GM21390 (cell line): ENCODE data around the gene SMDT1.
A peak's percentile ranks its signal among the peaks of the same experiment; 100 is the strongest.
"Not testable (repeated sequence)": the region's sequence is repeated elsewhere in the genome, so short reads cannot be mapped to it uniquely, and the experiment has no call there.

ENCODE experiments used
- ATAC-seq: cut with Tn5 transposase; IDR thresholded peaks from one replicate; pipeline ENCODE4 v1.9.1; 2021; ENCODE audit not compliant: unreplicated experiment

SMDT1 gene

DNA sequence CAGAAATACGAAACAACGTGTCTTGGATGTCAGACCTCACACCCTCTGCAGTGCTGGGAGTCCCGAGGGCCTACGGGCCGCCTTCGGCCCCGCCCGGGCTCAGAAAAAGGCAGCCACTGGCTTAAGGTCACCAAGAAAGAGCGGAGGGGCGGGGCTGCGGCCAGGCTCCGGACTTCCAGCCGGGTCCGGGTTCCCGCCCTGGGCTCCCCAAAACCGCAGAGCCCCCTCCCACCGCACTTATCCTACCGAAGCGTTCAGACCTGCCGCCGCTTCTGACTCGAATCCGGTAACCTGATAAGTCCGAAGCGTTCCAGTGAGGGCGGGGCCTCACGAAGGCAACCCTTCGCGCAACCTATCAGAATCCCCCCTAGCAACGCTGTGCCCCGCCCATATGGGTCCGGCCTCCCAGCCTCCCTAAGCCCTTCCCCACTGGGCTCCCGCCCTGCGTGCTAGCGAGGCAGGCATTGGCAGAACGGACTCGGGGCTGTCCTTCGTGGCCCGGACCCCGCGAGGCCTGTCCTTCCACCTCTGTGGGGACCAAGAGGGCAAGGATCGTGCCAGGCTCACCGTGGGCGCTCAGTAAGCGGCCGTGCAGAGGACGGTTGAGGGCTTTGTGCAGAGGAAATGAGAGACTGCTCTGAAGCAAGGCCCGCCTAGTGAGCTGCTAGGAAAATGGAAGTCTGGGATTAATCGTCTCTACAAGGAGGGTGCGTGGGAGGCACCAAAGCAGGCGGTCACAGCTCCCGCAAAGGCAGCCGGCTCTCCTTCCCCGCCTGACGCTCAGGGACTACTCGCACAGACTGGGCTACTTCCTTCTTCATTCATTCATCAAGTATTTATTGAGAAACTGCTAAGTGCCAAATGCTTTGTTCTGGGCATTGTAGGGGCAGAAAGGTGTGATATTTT, 8.7 kb upstream of the SMDT1 start, which contains the start of gene NAGA:
TSS of gene NAGA (minus strand) at position 296 of the 906 bp plus-strand sequence. CDS start 515 bp downstream, outside the sequence.
- peak; percentile 91 for ATAC-seq

DNA sequence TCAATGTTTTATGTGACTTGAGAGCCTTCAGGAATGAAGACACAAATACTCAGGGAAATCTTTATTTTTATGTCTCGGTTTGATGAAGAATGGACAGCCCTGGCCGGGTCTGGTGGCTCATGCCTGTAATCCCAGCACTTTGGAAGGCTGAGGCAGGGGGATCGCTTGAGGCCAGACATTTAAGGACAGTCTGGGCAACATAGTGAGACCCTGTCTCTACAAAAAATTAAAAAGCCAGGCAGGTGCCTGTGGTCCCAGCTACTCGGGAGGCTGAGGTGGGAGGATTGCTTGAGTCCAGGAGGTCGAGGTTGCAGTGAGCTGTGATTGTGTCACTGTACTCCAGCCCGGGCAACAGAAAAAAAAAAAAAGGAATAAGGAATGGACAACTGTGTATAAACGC, 8.0 kb upstream of the SMDT1 start:
- not testable (repeated sequence) for ATAC-seq

DNA sequence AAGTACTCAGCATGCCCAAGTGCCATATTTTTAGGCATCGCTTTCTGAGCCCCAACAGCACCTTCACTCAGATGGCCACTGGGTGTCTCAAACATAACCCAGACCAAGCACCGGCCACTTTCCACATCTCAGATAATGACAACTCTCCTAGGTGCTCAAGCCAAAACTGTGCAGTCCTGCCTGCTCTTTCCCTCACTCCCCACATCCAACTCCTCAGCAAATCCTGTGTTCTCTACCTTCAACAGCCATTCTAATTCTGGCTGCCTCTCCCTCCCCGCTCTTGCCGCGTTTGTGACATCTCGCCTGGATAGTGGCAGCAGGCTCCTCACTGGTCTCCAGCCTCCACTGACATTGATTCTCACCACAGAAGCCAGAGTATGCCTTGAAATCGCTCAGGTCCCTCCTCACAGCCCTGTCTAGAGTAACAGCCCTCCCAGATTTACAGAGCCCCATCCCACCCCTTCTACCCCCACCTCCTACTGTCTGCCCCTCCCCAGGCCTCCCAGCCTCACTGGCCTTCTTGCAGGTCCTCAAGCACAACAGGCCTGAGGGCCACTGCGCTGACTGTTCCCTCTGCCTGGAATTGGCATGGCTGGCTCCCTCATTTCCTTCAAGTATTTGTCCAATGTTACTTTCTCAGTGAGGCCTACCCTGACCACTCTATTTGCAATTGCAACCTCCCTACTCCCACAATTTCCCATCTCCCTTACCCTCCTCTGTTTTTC, 6.7 kb upstream of the SMDT1 start:
- no peak for ATAC-seq

DNA sequence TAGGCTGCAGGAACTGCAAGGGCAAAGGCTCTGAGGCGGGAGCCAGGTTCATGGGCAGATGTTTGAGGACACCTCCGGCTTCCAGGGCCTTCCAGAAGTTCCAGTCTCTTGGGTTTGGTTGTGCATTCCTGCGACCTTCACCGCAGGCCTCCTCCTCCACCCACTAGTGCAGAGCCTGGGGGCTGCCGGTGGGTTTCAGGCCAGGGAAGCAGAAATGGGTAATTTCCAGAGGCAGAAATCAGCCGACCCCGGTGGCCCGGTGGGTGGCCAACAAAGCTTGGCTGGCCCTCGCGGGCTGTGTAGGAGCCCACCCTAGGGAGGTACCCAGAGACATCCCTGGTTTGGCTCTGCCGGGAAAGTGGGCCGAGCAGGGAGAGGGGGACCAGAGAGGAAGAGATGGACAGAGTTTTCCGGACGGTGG, 5.9 kb upstream of the SMDT1 start:
- ATAC-seq = no peak

DNA sequence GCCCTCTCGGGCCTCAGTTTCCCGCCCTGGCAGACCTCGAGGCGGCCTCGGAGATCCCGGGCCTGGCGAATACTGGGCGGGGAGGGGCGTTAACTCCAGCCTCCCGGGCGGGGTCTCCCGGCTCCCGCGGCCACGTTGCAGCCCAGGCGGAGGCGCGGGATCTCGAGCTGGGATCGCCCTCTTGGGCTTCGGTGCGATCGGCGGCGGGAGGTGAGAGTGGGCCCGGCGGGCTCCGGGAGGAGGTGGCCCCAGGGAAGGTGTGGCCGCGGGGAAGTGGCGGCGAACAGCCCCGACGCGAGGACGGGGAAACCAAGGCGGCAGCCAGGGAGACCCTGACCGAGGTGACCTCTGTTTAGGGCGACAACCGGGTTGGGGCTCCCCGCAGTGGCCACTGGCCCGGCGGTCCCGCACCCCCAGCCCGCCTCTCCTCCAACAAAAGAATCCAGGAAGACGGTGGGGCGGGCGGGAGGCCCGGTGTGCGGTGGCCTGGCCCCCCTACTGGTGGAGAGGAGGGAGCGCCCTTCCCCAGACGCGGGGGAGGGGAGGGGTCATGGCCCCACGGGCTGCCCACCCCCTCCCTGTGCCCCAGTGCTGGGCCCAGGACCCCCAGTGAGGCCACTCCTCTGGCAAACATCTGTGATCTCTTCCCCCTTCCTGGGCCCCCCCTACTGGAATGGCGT, 5.2 kb upstream of the SMDT1 start, which contains the start of gene PHETA2:
TSS of gene PHETA2 (plus strand) at position 117 of the 680 bp plus-strand sequence. CDS start 3,046 bp downstream, outside the sequence.
- no peak for ATAC-seq

DNA sequence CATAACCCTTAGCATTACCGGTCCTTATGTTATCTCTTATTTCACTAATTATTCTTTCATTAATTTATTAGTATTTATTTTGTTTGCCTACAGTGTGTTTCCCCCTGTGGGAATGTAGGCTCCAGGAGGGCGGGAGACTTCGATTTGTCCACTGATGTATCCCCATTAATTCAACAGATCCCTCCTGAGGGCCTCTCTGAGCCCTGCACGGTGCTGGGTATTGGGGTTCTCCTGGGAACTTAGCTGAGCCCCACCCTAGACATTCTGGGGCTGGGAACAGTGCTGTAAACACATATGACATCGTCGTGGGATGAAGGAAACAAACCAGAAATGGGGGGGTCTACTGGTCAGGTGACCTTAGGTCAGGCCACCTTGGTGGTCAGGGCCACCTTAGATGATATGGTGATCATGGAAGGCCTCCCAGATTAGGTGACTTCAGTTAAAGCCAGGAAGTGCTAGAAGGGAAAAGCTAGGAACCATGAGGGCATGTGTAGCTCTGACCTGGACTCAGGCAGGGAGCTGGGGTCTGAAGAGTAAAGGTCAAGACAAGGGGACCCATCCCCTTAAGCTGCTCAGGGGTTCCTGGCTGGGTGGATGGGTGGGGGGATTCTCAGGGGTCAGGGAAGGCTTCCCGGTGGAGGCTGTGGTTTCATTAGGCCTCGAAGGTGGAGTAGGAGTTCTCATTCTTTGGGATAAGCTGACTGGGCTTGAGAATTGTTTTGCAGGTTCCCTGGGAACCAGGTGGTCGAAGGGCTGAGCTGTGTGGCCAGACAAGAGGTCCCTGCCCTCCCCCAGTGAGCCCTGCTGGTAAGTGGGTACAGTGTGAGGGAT, 4.4 kb upstream of the SMDT1 start:
- no peak for ATAC-seq

DNA sequence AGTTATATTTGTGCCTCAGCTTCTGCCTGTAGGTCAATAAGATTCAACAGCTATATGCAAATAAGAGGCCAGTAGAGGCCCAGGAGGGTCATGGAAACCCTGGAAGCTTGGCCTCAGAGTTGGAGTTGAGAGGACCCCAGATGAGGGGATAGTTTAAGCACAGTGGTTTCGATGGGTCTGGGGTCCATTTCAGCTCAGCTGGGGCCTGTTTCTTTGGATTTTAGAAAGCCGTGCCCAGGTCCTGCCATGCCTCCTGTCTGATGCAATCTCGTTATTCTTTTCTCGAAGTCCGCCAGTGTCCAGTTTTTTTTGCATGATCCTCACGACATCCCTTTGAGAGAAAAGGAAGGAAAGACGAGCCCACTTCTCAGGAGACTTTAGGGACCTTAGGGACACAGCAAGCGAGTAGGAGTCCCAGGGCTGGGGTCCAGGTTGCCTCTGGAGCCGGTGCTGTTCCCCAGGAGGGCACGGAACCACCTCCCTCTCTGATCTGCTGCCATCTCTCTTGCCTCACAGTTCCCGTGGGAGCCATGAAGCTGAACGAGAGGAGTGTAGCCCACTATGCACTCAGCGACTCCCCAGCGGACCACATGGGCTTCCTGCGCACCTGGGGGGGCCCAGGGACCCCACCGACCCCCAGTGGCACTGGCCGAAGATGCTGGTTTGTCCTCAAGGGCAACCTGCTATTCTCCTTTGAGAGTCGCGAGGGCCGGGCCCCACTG, 2.6 kb upstream of the SMDT1 start:
- ATAC-seq = no peak

DNA sequence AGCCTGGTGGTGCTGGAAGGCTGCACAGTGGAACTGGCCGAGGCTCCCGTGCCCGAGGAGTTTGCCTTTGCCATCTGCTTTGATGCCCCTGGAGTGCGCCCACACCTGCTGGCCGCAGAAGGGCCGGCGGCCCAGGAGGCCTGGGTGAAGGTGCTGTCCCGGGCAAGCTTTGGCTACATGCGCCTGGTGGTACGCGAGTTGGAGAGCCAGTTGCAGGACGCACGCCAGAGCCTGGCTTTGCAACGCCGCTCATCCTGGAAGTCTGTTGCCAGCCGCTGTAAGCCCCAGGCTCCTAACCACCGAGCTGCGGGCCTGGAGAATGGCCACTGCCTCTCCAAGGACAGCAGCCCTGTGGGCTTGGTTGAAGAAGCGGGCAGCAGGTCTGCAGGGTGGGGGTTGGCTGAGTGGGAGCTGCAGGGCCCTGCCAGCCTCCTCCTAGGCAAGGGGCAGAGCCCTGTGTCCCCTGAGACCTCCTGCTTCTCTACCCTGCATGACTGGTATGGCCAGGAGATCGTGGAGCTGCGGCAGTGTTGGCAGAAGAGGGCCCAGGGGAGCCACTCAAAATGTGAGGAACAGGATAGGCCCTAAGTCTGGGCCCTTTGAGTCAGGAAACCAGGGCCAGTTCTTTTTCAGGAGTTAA, 1.9 kb upstream of the SMDT1 start:
- no peak for ATAC-seq

DNA sequence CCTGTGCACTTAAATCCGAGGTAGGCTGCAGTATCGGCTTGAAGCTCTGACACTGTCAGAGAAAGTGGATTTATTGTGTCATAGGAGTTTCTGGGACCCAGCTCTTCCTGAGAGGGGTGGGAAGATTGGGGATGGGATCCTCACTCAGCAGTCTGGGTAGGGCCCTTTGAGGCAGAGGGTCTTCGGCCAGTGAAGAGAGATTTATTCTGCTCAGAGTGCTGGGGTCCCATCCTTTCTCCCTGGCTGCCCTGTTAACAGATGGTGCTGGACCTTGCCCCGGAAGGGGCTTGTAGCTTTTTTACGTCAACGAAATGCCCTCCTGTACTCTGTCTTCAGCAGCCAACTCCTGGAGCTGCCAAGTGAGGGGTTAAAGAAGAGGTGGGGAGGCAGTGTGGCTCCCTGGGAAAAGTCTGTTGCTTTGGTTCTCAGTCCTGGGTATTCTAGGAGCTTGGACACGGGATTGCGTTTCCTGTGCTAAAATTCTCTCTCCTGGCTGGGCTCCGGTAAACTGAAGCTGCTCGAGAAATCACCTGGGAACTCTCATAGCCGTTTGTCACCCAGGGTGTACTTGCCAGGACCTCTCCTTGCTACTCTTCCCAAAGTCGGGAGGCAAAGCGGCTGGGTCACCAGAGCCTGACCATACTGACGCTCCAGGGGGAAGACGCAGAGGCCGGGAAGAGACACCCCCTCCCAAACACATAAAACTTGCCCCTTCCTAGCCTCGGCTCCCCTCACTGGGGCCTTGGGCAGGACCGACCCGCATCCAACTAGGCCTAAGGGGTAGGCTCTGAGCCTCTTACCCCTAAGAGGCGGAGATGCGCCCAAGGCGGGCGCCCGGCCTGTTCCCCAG, 806 bp upstream of the SMDT1 start:
- no peak for ATAC-seq

DNA sequence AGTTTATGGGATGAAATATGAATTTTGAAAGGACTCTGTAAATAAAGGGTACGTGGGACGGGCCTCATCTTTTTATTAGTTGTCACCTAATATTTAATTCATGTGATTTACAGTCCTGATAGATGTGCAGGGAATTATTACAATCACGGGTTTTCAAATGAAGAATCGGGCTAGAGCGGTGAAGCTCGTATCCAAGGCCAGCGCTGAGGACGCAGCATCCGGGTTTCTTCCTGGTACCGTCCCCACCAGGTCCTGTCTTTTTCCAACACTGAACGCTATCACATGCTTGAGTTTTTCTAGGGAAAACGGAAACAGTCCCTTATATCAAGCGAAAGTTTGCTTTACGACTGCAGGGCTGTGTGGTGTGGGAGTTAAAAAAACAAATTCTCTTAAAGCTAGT, 787 bp downstream of the SMDT1 start:
- no peak for ATAC-seq

DNA sequence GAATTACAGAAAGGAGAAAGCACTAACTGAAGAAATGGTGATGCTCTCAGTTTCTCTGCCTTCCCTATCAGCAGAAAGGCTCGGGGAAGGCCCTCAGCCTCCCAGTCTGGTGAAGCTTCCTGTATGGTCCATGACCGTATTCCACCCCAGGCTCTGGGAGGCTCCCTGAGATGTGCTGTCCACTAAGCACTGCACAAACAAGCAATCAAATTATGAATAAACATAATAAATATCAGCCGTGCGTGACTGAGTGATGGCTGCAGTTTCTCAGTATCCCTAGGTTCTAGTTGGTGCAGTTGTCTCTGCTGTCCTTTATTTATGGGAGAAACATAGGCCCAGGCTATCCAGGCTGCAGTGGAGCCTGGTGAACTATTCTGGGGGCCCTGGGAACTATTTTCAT, 3.6 kb downstream of the SMDT1 start:
- no peak for ATAC-seq

DNA sequence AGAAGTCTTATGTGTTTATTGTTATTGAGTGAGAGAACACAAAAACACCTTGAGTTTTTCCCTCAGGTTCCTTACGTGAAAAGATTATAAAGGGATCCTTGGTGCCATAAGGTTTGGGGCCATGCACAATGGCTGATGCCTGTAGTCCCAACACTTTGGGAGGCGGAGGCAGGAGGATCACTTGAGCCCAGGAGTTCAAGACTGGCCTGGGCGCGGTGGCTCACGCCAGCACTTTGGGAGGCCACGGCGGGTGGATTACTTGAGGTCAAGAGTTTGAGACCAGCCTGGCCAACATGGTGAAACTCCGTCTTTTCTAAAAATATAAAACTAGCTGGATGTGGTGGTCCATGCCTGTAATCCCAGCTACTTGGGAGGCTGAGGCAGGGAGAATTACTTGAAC, 5.4 kb downstream of the SMDT1 start:
- no peak for ATAC-seq

DNA sequence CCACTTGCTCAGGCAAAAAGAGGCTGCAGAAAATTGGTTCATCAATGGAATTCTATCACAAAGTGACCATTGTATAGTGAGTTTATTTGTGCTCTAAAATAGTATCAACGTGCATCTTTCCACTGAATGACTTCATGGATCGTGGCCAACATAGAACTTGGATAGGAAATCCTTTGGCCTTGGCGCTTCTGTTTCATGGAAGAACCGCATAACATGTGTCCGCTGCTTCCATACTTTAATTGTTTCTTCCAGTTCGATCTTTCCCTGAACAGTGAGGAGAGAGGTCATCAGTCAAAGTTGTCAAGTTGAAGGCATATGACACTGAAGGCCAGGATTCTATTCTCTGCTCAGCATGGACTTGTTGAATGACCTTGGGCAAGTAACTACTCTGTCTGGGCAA, 6.6 kb downstream of the SMDT1 start:
- no peak for ATAC-seq

DNA sequence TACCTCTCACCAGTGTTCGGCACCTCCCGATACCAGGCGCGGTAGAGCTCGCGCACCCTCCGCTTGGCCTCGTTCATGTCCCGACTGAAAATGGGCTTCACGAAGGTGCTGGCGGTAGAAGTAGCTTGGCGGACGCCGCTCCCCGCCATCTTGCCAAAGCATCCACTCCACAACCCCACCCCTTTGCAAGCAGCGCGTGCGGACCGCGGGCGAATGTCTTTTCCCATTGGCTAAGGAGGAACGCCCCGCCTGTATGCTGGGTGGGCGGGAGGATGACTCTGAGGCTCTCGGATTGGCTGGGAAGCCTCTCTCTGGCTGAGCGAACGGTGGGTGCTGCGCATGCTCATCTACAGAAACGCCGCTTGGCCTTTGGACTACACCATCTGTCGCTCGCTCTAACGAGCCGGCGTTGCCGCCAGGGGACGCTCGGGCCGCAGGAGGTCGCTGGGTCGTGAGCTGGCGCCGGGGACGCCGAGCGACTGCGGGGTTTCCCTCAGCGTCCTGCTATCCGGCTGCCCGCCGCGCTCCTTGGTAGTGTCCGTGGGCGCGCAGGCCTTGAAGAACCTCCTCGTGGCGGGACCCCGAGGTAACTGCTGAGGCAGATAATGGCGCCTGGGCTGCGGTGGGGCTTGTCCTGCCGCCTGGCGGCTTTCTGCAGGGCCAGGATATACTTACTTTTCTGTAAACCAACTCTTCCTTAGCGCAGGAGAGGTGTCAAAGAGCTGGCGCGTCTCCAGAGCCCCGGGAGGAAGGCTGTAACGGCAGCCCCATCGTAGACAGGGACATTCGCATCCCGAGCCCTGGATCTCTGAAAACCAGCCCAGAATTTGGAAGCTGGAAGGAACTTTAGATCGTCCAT, 11.3 kb downstream of the SMDT1 start, which contains the start of gene NDUFA6:
TSS of gene NDUFA6 (minus strand) at position 177 of the 859 bp plus-strand sequence. CDS start at position 149, 28 bp downstream.
- ATAC-seq = peak; percentile 88

DNA sequence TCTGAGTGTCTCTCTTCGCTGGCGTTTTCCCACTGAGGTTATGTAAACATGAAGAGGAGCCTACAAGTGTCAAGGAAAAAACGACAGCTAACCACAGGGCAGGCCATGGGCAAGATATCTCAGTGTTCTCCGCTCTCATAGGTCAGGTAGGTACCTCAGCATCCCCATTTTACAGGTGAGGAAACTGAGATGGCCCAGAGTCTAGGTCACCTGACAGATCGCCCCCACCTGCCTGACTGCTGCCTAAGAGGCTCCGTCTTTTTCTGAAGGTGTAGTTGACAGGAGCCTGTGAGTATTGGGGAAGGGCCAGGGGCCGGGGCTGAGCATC, 11.9 kb downstream of the SMDT1 start:
- no peak for ATAC-seq

DNA sequence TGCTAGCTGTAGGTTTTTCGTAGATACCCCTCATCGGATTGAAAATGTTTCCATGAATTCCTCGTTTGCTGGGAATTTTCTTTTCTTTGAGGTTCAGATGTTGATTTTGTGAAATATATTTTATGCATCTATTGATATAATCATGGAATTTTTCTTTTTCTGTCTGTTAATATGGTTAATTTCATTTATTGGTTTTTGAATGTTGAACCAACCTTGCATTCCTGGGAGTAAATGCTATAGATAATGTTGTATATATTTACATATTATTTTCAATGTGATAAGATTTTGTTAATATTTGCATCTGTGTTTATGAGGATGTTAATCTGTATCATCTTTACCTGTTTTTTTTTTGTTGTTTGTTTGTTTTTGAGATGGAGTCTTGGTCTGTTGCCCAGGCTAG, 21.7 kb downstream of the SMDT1 start:
- no peak for ATAC-seq

DNA sequence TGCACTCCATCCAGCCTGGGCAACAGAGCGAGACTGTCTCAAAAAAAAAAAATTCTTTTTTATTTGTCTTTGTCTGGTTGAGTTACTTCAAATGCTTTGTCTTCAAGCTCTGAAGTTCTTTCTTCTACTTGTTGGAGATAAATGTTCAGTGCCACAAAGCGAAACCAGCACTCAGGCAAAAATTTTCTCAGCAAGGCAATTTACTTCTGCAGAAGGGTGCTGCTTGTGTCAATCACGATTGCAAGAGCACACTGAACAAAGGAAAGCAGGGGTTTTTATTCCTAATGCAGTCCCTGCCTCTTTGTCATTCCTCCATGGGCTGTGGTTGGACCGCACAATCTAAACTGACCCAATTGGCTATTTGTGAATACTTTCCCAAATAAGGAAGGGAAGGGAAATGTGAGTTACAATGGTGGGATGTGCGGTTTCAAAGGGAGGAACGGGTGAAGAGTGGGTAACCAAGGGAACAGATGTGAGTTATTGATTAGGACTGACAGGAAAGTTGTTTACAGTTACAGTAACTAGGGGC, 24.9 kb downstream of the SMDT1 start:
- ATAC-seq = not testable (repeated sequence)
